SK-N-SH treated with all-trans-retinoic acid at 6 μM for 48 hours (cell line): ENCODE measurements around the gene OAF.

ENCODE experiments used
- ATAC-seq: fragments of 200-7000 bp; cut with Tn5 transposase; 3 replicates; pipeline ENCODE4 v1.9.1; 2020; ENCODE audit warnings: mild to moderate bottlenecking, moderate library complexity
- ARNTL ChIP-seq: fragments of 450-650 bp; formaldehyde crosslinking; IDR thresholded peaks from 2 replicates; pipeline ENCODE4 v1.5.0; 2020; ENCODE audit warnings: low read depth, mild to moderate bottlenecking, moderate library complexity, borderline replicate concordance
- BACH2 ChIP-seq: fragments of 250-450 bp; sonication (Bioruptor Pico); IDR thresholded peaks from 2 replicates; pipeline ENCODE4 v1.9.0; 2021; ENCODE audit warnings: mild to moderate bottlenecking, borderline replicate concordance
- CSDC2 ChIP-seq: fragments of 250-450 bp; sonication (Bioruptor Pico); IDR thresholded peaks from 2 replicates; pipeline ENCODE4 v1.5.0; 2020; ENCODE audit warnings: mild to moderate bottlenecking, moderate library complexity
- ESRRG ChIP-seq: fragments of 250-450 bp; sonication (Bioruptor Pico); IDR thresholded peaks from 2 replicates; pipeline ENCODE4 v1.6.1; 2021; ENCODE audit warnings: mild to moderate bottlenecking
- GLIS3 ChIP-seq: fragments of 250-450 bp; sonication (Bioruptor Pico); IDR thresholded peaks from 2 replicates; pipeline ENCODE4 v1.5.0; 2020; ENCODE audit warnings: mild to moderate bottlenecking, moderate library complexity
- ISL1 ChIP-seq: fragments of 250-450 bp; sonication (Bioruptor Pico); IDR thresholded peaks from 2 replicates; pipeline ENCODE4 v2.1.2; 2022; ENCODE audit warnings: mild to moderate bottlenecking, moderate library complexity
- OSR1 ChIP-seq: fragments of 250-450 bp; sonication (Bioruptor Pico); IDR thresholded peaks from 2 replicates; pipeline ENCODE4 v1.8.0; 2022; ENCODE audit warnings: moderate library complexity, mild to moderate bottlenecking, inconsistent platforms
- POU6F1 ChIP-seq: fragments of 250-450 bp; sonication (Bioruptor Pico); IDR thresholded peaks from 2 replicates; pipeline ENCODE4 v1.8.0; 2021; ENCODE audit warnings: low read depth, mild to moderate bottlenecking, moderate library complexity, borderline replicate concordance
- PPARA ChIP-seq: fragments of 250-450 bp; sonication (Bioruptor Pico); IDR thresholded peaks from 2 replicates; pipeline ENCODE4 v1.5.0; 2020; ENCODE audit warnings: mild to moderate bottlenecking, borderline replicate concordance
- RARB ChIP-seq: fragments of 250-450 bp; sonication (Bioruptor Pico); IDR thresholded peaks from 2 replicates; pipeline ENCODE4 v1.8.0; 2021; ENCODE audit warnings: mild to moderate bottlenecking, moderate library complexity
- SNAI2 ChIP-seq: fragments of 250-450 bp; sonication (Bioruptor Pico); IDR thresholded peaks from 2 replicates; pipeline ENCODE4 v1.5.0; 2020; ENCODE audit warnings: mild to moderate bottlenecking, moderate library complexity
- TCF4 ChIP-seq: fragments of 250-450 bp; sonication (Bioruptor Pico); IDR thresholded peaks from 2 replicates; pipeline ENCODE4 v1.8.0; 2021; ENCODE audit warnings: mild to moderate bottlenecking, moderate library complexity, borderline replicate concordance
- TOX ChIP-seq: fragments of 250-450 bp; sonication (Bioruptor Pico); IDR thresholded peaks from 2 replicates; pipeline ENCODE4 v1.8.0; 2021; ENCODE audit warnings: mild to moderate bottlenecking, moderate library complexity, borderline replicate concordance
- ZC3H10 ChIP-seq: fragments of 250-450 bp; sonication (Bioruptor Pico); IDR thresholded peaks from 2 replicates; pipeline ENCODE4 v1.5.1; 2021; ENCODE audit warnings: mild to moderate bottlenecking, moderate library complexity
- ZFP3 ChIP-seq: fragments of 250-450 bp; sonication (Bioruptor Pico); IDR thresholded peaks from 2 replicates; pipeline ENCODE4 v1.5.0; 2020; ENCODE audit warnings: mild to moderate bottlenecking, moderate library complexity
- ZFP30 ChIP-seq: fragments of 450-650 bp; formaldehyde crosslinking; IDR thresholded peaks from 2 replicates; pipeline ENCODE4 v1.5.0; 2022; ENCODE audit warnings: mild to moderate bottlenecking, moderate library complexity
- ZNF565 ChIP-seq: fragments of 450-650 bp; formaldehyde crosslinking; conservative IDR thresholded peaks from 2 replicates; pipeline ENCODE4 v1.5.0; 2020; ENCODE audit warnings: low read depth, mild to moderate bottlenecking, moderate library complexity
- ZNF70 ChIP-seq: fragments of 450-650 bp; formaldehyde crosslinking; IDR thresholded peaks from 2 replicates; pipeline ENCODE4 v1.5.0; 2020; ENCODE audit warnings: mild to moderate bottlenecking, moderate library complexity
- ZNF8 ChIP-seq: fragments of 450-650 bp; formaldehyde crosslinking; IDR thresholded peaks from 2 replicates; pipeline ENCODE4 v1.5.0; 2020; ENCODE audit warnings: mild to moderate bottlenecking, moderate library complexity
- TF ChIP-seq, protein P1 (sequence below): fragments of 250-450 bp; sonication (Bioruptor Pico); IDR thresholded peaks from 2 replicates; pipeline ENCODE4 v1.8.0; 2020; ENCODE audit warnings: mild to moderate bottlenecking, moderate library complexity, borderline replicate concordance
- TF ChIP-seq, protein P2 (sequence below): fragments of 250-450 bp; sonication (Bioruptor Pico); IDR thresholded peaks from 2 replicates; pipeline ENCODE4 v1.5.1; 2020; ENCODE audit warnings: low read depth, mild to moderate bottlenecking, moderate library complexity
- TF ChIP-seq, protein P3 (sequence below): fragments of 250-450 bp; sonication (Bioruptor Pico); IDR thresholded peaks from 2 replicates; pipeline ENCODE4 v1.5.0; 2020; ENCODE audit warnings: mild to moderate bottlenecking, moderate library complexity
- TF ChIP-seq, protein P4 (sequence below): fragments of 250-450 bp; sonication (Bioruptor Pico); IDR thresholded peaks from 2 replicates; pipeline ENCODE4 v1.5.1; 2021; ENCODE audit warnings: mild to moderate bottlenecking, moderate library complexity

The OAF gene

GRCh38 chr11:120201653-120202052 is 9.2 kb upstream of the OAF start:
- ATAC-seq = no peak

GRCh38 chr11:120203626-120204025 is 7.2 kb upstream of the OAF start:
- TF ChIP-seq PPARA (no peak), POU6F1 (no peak), GLIS3 (CRISPR knock-in tag) (no peak), ESRRG (CRISPR knock-in tag) (no peak), SNAI2 (CRISPR knock-in tag) (no peak), TCF4 (no peak), ZNF565 (CRISPR knock-in tag) (no peak), ZFP3 (CRISPR knock-in tag) (no peak), BACH2 (CRISPR knock-in tag) (no peak), ARNTL (no peak), ZC3H10 (no peak), ZNF70 (CRISPR knock-in tag) (no peak), TOX (no peak), RARB (CRISPR knock-in tag) (no peak), CSDC2 (CRISPR knock-in tag) (no peak), ISL1 (CRISPR knock-in tag) (no peak), ZFP30 (CRISPR knock-in tag) (no peak)
- TF ChIP-seq, protein P1, sequence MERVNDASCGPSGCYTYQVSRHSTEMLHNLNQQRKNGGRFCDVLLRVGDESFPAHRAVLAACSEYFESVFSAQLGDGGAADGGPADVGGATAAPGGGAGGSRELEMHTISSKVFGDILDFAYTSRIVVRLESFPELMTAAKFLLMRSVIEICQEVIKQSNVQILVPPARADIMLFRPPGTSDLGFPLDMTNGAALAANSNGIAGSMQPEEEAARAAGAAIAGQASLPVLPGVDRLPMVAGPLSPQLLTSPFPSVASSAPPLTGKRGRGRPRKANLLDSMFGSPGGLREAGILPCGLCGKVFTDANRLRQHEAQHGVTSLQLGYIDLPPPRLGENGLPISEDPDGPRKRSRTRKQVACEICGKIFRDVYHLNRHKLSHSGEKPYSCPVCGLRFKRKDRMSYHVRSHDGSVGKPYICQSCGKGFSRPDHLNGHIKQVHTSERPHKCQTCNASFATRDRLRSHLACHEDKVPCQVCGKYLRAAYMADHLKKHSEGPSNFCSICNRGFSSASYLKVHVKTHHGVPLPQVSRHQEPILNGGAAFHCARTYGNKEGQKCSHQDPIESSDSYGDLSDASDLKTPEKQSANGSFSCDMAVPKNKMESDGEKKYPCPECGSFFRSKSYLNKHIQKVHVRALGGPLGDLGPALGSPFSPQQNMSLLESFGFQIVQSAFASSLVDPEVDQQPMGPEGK (CRISPR knock-in tag) = no peak
- TF ChIP-seq, protein P2, sequence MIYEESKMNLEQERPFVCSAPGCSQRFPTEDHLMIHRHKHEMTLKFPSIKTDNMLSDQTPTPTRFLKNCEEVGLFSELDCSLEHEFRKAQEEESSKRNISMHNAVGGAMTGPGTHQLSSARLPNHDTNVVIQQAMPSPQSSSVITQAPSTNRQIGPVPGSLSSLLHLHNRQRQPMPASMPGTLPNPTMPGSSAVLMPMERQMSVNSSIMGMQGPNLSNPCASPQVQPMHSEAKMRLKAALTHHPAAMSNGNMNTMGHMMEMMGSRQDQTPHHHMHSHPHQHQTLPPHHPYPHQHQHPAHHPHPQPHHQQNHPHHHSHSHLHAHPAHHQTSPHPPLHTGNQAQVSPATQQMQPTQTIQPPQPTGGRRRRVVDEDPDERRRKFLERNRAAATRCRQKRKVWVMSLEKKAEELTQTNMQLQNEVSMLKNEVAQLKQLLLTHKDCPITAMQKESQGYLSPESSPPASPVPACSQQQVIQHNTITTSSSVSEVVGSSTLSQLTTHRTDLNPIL = no peak
- TF ChIP-seq, protein P3, sequence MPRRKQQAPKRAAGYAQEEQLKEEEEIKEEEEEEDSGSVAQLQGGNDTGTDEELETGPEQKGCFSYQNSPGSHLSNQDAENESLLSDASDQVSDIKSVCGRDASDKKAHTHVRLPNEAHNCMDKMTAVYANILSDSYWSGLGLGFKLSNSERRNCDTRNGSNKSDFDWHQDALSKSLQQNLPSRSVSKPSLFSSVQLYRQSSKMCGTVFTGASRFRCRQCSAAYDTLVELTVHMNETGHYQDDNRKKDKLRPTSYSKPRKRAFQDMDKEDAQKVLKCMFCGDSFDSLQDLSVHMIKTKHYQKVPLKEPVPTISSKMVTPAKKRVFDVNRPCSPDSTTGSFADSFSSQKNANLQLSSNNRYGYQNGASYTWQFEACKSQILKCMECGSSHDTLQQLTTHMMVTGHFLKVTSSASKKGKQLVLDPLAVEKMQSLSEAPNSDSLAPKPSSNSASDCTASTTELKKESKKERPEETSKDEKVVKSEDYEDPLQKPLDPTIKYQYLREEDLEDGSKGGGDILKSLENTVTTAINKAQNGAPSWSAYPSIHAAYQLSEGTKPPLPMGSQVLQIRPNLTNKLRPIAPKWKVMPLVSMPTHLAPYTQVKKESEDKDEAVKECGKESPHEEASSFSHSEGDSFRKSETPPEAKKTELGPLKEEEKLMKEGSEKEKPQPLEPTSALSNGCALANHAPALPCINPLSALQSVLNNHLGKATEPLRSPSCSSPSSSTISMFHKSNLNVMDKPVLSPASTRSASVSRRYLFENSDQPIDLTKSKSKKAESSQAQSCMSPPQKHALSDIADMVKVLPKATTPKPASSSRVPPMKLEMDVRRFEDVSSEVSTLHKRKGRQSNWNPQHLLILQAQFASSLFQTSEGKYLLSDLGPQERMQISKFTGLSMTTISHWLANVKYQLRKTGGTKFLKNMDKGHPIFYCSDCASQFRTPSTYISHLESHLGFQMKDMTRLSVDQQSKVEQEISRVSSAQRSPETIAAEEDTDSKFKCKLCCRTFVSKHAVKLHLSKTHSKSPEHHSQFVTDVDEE (CRISPR knock-in tag) = no peak
- no peak for ATAC-seq

More at GRCh38 chr11:120201653-120202052, 9.2 kb upstream of the OAF start:
- TF ChIP-seq ARNTL = no peak
- TF ChIP-seq ESRRG (CRISPR knock-in tag) = no peak
- TF ChIP-seq ZNF70 (CRISPR knock-in tag) = no peak
- TF ChIP-seq OSR1 = no peak
- no peak for TF ChIP-seq TCF4
- TF ChIP-seq SNAI2 (CRISPR knock-in tag) = no peak
- TF ChIP-seq TOX = no peak

DNA sequence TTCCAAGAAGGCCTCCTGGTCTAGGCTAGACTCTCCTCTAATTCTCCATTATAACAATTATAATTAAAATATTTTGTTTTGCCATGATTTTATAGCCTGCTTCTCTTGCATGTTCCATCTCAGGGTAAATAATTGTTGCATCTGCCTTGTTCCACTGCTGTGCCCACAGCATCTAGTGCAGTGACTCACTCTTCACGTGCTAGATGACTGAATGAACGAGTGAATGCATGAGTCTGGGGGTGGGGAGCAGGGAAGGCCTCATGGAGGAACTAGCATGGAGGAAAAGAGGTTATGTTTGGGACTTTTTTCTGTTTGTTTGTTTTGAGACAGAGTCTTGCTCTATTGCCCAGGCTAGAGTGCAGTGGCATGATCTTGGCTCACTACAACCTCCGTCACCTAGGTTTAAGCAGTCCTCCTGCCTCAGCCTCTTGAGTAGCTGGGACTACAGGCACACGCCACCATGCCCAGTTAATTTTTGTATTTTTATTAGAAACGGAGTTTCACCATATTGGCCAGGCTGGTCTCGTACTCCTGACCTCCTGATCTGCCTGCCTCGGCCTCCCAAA is 5.2 kb upstream of the OAF start:
- peak; percentile 48; the same call in 2 of the 3 replicates for ATAC-seq
- TF ChIP-seq ZNF8 (no peak), ISL1 (CRISPR knock-in tag) (no peak), GLIS3 (CRISPR knock-in tag) (no peak), ARNTL (no peak), ZNF70 (CRISPR knock-in tag) (no peak), ZFP3 (CRISPR knock-in tag) (no peak), RARB (CRISPR knock-in tag) (no peak)
- TF ChIP-seq, protein P1 (CRISPR knock-in tag) = no peak
- TF ChIP-seq, protein P4, sequence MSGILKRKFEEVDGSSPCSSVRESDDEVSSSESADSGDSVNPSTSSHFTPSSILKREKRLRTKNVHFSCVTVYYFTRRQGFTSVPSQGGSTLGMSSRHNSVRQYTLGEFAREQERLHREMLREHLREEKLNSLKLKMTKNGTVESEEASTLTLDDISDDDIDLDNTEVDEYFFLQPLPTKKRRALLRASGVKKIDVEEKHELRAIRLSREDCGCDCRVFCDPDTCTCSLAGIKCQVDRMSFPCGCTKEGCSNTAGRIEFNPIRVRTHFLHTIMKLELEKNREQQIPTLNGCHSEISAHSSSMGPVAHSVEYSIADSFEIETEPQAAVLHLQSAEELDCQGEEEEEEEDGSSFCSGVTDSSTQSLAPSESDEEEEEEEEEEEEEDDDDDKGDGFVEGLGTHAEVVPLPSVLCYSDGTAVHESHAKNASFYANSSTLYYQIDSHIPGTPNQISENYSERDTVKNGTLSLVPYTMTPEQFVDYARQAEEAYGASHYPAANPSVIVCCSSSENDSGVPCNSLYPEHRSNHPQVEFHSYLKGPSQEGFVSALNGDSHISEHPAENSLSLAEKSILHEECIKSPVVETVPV (CRISPR knock-in tag) = no peak
